HG02610 (cell line): Measurements from ENCODE around the gene S100A7A.
"Not testable (repeated sequence)": the region's sequence is repeated elsewhere in the genome, so short reads cannot be mapped to it uniquely, and the experiment has no call there.

Experiments used
- ATAC-seq: cut with Tn5 transposase; IDR thresholded peaks from one replicate; pipeline ENCODE4 v1.9.1; 2021; ENCODE audit warnings: mild to moderate bottlenecking, moderate library complexity; ENCODE audit not compliant: unreplicated experiment

The S100A7A gene

DNA sequence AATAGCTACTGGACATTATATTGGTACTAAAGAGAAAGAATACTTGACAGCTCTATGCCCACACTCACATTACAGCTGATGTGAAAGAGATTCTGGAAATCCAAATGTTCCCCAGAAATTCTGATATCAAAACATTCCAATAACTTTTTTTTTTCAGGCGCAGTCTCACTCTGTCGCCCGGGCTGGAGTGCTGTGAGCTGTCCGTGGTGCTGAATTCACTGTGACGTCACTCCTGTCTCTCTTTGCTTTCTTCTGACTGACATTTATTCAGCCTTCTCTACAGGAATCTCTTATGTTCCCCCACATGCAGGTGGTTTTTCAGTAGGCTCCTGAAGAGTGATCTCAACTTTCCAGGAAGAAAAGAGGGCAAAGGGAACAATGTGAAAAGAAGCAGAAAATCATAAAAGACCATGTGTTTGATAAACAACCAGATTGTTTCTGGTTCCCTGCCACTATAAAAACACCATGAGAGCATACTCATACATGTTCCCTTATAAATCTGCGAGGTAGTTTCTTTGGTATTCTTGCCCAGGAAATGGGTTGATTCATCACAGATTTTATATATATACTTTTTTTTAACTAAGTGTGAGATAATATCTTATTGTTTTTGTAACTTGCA lies 6.2 kb downstream of the S100A7A start:
- no peak for ATAC-seq

DNA sequence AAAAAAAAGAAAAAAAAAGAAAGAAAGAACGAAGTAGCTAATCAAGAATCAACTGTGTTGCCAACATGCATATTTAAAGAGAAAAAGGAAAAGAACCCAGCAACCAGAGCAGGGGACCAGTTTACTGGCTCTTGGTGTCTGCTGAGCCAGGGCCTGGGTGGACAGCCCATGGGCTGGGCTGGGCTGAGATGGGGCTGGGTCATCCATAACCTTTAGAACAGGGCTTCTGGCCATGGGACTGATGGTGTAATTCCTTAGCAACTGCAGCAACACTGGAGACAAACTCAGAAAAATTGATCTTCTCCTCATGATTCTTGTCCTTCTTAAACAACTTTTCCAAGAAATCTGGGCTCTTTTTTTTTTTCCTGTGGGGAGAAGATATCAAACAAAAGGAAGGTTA lies 10.5 kb downstream of the S100A7A start:
- no peak for ATAC-seq

DNA sequence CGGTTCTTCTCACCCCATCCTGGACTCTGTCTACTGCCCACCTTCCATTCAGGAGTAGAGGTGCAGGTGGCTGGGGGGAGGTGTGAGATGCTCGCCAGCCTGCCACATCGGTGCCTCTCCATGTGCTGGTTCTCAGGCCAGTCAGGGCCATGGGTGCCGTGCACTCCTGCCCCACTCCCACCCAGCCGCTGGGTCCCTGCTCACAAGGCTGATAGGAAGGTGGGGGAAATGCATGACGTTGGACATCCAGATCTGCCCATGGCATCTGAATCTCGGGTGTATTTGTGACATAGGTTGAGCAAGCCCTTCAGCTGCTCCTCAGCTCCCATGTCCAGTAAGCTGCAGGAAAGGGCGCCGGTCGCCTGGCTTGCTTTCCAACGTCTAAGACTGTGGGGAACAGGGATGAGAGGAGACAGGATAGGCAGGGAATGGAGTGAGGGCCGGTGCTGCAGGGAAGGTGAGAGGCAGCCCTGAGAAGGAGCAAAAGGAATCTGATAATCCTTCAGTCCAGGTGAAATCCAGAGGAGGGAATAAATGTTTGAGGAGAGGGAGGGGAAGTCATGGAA lies 11.8 kb downstream of the S100A7A start:
- no peak for ATAC-seq

DNA sequence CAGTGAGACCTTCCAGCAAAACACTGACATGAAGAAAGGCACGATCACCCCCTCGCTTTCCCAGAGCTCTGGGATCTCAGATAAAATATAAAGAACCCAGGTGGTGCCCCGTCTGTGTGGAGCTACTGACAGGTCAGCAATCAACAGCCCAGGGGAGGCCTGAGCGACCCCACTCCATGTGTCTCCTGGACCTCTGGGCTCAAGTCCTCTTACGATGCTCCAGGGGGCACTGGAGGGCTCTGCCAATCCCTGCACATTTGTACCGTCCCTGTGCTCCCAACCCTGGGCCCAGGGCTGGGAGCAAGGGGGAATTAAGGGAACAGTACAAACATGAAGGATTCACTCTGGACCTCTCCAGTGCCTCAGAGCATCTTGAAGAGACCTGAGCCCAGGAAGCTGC lies 12.5 kb downstream of the S100A7A start:
- ATAC-seq, result no peak

DNA sequence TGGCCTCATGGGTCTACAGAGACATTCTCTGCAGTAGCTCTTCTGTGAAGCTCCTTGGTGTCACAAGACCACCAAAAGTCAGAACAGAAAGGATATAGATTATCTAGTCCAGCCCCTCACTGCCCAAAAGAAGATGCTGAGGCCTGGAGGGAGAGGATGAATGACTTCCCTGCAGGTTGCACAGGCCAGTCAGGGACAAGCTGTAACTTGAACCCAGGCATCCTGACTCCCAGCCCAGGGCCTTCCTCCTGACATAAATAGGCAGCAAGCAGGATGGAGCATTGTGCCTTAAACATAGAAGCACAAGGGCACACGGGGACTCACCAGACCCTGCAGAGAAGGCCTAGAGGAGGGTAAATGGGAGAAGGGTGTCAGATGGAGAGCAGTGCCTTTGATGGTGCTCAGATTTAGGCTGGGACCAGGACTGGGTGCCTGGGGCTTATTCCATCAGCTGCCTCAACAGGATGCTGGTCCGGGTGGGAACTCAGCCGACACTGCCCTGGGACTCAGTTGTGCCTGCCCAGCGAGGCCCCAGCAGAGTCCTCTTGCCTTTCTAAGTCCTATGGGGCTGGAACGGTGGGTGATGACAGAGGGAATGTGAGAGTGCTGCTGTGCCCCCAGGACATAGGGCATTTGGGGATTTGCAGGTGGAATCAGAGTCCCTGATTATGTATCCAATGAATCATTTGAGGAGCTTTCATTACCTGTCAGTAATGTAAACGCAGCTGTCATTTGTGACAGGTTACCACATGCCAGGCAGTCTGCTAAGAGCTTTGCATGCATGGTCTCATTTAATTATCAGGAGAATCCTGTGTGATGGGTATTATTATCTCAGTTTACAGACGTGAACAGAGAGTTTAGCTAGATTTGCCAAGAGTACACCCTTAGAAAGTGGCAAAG lies 13.2 kb downstream of the S100A7A start:
- no peak for ATAC-seq

DNA sequence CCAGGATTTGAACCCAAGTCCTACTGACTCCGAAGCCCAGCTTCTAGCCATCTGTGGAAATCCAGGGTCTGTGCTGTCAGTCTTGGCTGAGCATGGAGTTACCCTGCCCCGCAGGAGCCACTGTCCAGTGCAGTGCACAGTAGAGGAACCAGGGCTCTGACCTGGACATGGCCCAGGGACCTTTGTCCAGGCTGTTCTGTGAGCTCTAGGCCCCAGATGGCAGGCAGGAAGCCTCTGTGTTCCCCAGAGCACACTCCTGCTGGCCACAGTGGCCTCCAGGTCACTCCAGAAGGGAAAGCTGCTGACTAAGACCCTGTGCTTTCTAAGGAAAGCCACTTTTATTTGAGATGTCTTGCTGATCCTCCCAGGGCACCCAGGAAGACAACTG lies 13.8 kb downstream of the S100A7A start:
- no peak for ATAC-seq

DNA sequence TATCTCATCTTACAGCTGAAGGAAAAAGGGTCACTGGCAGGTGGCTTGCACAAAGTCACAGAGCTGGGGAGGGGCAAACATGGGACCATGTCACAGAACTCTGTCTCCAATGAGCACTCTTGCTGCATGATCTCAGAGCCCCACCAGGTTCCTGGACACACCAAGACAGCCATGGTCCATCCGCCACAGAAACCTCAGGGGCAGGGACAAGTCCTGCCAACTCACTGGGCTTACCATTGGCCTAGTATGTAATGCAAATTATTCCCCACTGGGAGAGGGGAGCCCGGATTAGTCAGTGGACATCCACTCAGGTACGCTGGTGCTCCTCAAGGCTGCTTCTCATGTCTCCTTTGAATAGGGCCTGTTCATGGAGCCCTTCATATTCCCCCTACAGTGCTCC lies 14.2 kb downstream of the S100A7A start:
- no peak for ATAC-seq

DNA sequence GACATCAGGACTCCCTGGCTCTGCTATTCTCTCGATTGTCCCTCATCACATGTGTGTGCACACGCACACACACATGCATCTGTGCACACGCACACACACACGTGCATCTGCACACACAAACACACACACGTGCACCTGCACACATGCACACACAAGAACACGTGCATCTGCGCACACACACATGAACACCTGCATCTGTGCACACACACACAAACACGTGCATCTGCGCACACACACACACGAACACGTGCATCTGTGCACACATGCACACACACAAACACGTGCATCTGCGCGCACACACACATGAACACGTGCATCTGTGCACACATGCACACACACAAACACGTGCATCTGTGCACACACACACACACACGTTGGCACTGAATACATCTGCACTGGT lies 14.7 kb downstream of the S100A7A start:
- ATAC-seq, result no peak

DNA sequence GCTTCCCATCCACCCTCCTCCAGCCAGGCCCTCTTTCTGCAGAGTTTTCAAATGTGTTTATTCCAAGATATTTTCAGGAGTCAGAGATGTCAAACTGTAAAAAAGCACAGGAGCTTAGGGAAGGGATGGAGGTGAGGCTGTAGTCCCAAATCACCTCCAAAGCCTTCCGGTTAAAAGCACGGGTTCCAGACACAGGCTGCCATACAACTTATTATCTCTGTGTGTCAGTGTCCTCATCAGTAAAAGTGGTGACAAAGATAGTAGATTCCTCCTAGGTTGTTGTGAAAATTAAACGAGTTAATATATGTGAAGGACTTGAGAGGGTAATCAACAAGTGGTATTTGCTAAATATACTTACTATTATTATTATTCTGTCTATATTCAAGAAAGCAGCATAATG lies 15.1 kb downstream of the S100A7A start:
- ATAC-seq, result no peak

DNA sequence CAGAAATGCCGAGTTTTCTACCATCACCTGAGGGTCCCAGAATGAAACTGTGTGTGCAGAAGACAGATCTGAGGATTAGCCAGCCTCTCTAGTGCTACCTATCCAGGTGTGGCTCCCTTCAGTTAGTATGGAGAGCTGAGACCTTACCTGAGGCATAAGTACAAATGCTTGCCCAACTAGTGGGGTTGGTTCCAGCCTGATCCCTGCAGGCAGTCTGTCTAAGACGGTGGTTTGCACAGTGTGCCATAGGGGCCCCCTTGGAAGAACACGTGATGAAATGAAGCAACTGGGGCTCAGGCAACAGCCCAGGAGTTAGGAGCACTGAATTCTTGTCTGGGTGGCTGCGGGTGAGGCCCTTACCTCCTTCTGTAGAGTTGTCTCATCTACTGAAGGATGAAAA lies 15.6 kb downstream of the S100A7A start:
- no peak for ATAC-seq

DNA sequence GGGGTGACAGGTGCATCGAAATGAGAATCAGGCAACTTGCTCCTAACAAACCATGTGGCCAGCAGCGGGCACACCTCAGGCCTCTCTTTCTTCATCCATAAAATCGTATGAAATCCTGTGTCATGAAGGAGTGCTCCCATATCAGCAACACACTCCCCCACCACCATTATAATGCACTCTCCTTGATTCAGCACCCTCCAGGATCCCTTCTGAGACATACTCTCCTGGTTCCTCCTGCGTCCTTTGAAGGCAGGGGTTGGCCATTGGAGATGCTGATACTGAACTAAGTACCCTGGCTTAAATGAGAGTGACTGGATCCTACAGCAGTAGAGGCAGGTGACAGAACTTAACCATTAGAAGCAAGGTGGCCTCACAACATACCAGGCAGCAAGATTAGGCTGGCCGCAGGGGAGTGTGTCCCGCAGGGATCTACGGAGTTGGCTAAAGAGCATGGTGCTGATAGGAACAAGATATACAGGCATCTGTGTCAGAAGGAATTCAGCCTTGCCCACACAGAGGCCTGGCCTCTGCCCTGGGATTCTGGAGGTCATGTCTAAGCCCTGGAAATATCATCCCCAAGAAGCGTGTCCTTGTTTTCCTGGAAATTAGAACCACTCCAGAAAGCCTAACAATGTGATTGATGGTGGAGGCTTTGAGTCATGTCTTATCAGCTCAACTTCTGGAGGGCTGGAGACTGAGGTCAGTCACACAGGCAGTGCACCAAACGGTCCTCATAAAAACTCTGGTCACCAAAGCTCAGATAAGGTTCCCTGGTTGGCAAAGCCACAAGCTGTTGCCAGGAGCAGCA lies 16.8 kb downstream of the S100A7A start:
- ATAC-seq, result no peak

DNA sequence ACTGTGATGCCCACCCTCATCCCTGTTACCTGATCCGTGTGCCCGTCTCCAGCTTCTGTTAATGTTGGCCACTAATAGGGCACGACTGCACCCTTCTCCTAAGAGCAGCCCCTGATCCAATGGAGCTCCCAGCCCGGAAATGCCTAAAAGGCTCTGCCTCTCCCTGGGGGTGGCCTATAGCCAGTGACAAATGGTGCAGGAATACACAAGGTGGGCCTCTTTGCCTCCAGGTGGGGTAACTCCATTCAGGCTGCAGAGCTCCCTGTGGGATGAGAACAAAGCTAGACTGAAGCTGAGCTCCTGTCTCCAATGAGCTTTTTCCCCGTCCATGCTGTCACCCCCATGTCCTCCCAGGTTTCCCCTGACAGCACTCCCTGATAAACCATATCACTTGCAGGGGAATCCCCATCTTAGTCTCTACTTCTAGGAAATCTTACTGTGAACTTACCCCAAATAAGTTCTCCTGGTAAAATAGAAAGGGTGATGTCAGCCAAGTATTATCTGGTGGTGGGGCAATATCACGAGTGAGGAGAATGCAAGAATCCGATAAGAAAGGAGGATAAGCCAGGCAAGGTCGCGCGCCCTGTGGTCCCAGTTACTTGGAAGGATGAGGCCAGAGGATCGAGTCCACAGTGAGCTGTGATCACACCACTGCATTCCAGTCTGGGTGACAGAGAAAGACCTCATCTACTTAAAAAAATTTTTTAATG lies 18.6 kb downstream of the S100A7A start:
- no peak for ATAC-seq

DNA sequence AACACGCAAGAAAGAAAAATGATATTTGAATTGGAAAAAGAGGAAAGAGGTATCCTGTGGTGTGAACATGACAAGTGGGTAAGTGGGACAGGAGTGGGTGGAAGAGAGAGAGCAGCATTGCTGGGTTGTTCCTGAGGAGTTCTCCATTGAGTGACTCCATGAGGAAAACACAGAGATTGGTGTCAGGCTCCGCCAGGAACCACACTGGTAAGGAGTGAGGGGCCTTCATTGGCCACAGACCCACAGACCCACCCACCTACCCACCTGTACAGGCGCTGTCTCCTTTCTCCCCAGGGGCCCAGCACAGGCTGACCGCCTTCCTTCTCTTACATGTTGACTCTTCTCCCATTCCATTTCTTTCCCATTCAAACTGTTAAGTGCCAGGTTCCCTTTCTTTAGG lies 20.9 kb downstream of the S100A7A start:
- ATAC-seq, result no peak

DNA sequence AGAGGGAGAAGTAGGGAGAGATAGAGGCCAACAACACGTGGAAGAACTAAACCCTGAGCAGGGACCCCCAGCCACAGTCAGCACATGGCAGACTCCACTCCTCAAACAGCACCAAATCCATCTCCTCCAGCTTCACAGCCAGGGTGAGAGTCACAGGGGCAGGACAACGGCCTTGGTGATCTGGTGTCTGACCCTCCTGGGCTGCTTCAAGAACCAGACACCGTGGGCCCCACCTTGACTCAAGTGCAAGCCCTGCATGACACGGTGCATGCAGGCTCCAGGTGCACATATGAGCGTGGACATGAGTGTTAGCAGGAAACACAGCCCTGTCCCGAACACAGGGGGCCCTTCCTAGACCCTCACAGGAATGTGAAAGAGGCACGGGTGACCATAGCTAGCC lies 22.3 kb downstream of the S100A7A start:
- no peak for ATAC-seq

DNA sequence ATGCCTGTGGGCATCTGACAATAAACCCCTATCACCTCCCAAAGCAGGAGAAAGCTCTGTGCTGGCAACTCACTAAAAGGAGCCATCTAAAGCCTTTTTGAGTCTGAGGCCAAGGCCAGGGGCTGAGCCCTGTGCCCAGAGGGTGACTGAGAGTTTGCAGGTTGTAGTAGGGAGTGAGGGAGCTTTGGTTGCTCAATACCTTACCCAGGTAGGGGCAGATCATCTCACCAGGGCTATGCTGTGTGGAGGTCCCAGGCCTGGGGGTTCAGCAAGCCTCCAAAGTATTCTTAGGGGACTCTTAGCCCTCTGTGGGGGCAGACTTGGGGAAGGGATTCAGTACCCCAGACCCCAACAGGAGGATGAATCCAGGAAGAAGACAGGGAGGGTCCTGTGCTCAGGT lies 23.0 kb downstream of the S100A7A start:
- ATAC-seq, result no peak

DNA sequence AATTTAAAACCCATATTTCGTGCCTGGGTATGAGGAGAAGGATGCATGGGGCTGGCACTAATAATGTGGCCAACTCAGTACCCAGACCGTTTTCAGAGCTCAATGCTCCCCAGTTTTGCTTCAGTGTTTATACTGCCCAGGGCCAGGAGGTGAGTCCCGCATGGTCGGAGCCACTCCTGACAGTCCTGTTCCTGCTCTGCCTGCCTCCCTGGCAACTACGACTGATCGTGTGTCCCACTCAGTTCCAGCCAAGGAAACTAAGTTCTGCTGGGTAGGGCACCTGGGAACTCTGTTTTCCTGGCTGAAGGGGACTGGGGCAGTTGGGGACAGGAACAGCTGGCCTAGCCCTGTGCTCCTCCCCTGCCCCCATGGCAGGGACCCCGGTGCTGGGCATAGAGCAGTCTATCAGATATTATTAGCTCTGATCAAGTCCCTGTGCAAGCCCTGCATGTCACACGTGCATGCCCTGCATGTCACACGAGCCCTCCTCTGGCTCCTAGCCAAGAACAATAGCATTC lies 25.0 kb downstream of the S100A7A start:
- ATAC-seq, result no peak

DNA sequence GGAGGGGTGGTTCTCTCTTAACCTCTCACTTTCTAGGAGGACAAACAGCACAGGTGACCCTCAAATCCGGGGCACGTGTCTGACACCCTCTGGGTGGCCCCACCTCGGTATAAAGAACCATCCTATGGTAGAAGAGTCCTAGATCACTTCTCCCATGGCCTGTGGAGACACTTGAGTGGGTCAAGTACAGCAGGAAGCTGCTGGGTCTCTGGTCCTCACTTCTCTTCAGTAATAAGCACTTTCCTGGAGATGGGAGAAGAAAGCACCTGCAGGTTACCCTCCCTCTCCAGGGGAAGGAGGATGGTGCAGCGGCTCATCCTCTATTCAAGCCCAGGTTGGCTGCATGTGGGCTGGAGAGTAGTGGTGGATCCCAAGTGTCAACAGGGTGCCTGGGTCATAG lies 27.2 kb downstream of the S100A7A start:
- ATAC-seq, result no peak

DNA sequence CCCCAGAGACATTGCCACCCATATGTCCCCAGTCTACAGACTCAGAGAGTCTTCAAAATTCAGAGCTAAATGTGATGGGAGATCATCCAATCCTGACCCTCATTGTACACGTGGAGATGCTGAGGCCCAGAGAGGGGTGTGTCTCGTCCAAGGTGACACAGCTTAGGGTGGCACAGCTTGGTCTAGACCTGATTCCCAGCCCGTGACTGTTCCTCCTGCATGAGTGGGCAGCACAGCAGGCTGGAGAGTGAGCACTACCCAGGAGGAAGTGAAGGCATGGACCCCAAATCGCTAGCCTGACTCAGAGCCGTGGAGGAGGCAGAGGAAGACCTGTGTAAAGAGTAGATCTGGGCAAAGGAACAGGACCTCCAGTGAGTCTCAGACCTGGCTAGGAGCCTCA lies 27.8 kb downstream of the S100A7A start:
- ATAC-seq, result no peak

DNA sequence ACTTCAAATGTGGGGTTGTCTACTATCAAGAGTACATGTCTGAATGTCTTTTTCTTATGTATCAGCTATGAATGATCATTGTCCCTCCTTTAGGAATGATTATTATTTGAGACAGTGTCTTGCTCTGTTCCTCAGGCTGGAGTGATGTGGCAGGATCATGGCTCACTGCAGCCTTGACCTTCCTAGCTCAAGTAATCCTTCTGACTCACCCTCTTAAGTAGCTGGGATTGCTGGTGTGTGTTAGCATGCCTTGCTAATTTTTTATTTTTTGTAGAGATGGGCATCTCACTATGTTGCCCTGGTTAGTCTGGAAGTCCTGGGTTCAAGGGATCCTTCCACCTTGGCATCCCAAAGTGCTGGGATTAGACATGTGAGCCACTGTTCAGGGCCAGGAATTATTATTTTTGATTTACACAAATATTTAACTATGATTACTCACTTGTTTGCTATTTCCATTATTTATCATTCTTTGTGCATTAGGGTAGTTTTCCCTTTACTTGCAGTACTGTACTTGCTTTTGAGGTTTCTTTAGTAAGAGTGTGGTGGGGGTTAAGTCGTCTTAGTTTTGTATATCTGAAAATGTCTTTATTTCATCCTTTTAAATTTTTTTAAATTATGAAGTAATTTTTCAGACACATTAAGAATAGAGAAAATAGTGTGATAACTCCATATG lies 31.3 kb downstream of the S100A7A start:
- no peak for ATAC-seq

DNA sequence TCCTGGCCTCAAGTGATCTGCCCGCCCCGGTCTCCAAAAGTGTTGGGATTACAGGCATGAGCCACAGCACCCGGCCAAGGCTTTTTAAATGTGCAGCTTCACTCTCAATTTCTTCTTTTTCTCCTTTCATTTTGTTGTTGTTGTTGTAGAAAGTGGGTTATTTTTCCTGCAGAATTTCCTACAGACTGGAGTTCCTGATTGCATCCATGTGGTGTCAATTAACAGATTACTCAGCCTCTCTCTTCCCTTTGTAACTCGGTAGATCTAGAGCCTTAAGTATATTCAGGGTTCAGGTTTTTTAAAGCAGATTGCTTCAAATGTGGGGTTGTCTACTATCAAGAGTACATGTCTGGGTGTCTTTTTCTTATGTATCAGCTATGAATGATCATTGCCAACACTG lies 32.5 kb downstream of the S100A7A start:
- ATAC-seq, result not testable (repeated sequence)
